ENCODE results near the gene PLXNA2.

Gene PLXNA2

DNA sequence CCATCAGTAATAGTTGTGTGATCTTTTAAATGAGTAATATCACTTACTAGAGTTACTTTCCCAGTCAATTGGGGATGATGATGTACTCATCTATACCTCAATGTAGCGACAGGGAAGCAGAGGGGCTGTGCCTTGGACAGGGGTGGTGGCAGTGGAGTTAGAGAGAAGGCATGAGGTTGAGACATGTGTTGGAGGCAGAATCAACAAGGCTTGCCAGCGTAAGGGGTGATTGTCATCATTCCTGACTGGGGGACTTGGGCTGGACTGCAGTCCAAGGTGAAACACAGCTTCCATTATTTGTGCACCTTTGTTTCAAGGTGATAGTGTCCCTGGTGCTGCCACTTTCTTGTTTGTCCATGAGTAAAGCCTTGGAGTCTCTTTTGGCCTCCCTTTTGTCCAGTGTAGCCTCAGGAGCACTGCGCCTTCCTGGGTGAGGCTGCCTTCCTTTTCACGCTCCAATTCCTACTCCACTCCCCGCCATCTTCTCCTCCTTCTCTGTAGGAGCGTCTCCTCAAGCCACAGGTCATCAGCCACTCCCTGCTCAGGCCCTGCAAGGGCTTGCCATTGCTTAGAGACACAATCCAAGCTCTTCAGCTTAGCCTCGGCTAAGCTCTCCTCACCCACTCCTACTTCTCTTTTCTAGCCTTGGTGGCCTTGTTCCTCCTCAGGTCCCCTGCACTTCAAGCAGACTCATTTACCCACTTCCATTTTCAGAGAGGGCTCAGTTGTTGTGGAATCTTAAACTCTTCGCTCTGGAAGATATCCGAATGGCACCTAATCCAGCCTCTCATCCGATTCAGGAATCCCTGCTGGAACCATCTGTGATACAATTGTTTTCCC is 255.6 kb downstream of the PLXNA2 start (continued):
- TF ChIP-seq TSHZ2 (CRISPR knock-in tag; IDR thresholded peaks at IDR 0.05) = no peak
- no peak for TF ChIP-seq ZFP3 (CRISPR knock-in tag; IDR thresholded peaks at IDR 0.05)

DNA sequence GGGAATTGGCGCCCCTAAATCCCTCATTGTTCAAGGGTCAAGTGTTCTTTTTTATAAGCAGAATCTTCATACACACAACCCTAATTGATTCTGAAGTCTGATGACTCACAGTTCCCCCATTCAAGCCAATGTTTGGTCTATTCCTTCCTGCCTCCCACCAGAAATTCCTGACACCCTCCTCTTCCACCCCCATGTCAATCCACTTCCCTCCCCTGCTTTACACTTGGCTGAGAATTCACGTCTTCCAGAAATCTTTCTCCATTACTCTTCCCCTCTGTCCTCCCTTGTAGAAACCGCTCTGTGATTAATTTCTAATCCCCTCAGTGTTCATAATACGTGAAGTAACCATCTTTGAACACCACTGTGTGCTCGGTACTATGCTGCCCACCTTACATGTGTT is 257.0 kb downstream of the PLXNA2 start:
- TF ChIP-seq TOX (CRISPR knock-in tag; IDR thresholded peaks at IDR 0.05; ENCODE audit: borderline replicate concordance) (no peak), ZFP30 (CRISPR knock-in tag; IDR thresholded peaks at IDR 0.05) (no peak), TSHZ2 (CRISPR knock-in tag; IDR thresholded peaks at IDR 0.05) (no peak), ZNF565 (CRISPR knock-in tag; conservative IDR thresholded peaks at IDR 0.05; ENCODE audit: low read depth) (no peak), CSDC2 (CRISPR knock-in tag; IDR thresholded peaks at IDR 0.05) (no peak), ARNTL (CRISPR knock-in tag; IDR thresholded peaks at IDR 0.05; ENCODE audit: borderline replicate concordance, low read depth) (no peak), RARB (CRISPR knock-in tag; IDR thresholded peaks at IDR 0.05) (no peak), PPARA (CRISPR knock-in tag; IDR thresholded peaks at IDR 0.05; ENCODE audit: borderline replicate concordance) (no peak), OSR1 (CRISPR knock-in tag; IDR thresholded peaks at IDR 0.05) (no peak), BACH2 (CRISPR knock-in tag; IDR thresholded peaks at IDR 0.05; ENCODE audit: borderline replicate concordance) (no peak), CSRNP3 (CRISPR knock-in tag; IDR thresholded peaks at IDR 0.05) (no peak), ZNF70 (CRISPR knock-in tag; IDR thresholded peaks at IDR 0.05) (no peak), ZC3H10 (CRISPR knock-in tag; IDR thresholded peaks at IDR 0.05) (no peak), GLIS3 (CRISPR knock-in tag; IDR thresholded peaks at IDR 0.05) (no peak)
- TF ChIP-seq, protein P1, sequence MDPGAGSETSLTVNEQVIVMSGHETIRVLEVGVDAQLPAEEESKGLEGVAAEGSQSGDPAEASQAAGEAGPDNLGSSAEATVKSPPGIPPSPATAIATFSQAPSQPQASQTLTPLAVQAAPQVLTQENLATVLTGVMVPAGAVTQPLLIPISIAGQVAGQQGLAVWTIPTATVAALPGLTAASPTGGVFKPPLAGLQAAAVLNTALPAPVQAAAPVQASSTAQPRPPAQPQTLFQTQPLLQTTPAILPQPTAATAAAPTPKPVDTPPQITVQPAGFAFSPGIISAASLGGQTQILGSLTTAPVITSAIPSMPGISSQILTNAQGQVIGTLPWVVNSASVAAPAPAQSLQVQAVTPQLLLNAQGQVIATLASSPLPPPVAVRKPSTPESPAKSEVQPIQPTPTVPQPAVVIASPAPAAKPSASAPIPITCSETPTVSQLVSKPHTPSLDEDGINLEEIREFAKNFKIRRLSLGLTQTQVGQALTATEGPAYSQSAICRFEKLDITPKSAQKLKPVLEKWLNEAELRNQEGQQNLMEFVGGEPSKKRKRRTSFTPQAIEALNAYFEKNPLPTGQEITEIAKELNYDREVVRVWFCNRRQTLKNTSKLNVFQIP (CRISPR knock-in tag; IDR thresholded peaks at IDR 0.05; ENCODE audit: borderline replicate concordance, low read depth) = no peak
- ATAC-seq = peak; percentile 46

- no peak for ATAC-seq
- TF ChIP-seq ZC3H10 (CRISPR knock-in tag; IDR thresholded peaks at IDR 0.05) (no peak), TCF4 (CRISPR knock-in tag; IDR thresholded peaks at IDR 0.05; ENCODE audit: borderline replicate concordance) (no peak), GLIS3 (CRISPR knock-in tag; IDR thresholded peaks at IDR 0.05) (no peak), PPARA (CRISPR knock-in tag; IDR thresholded peaks at IDR 0.05; ENCODE audit: borderline replicate concordance) (no peak), RARB (CRISPR knock-in tag; IDR thresholded peaks at IDR 0.05) (no peak), TOX (CRISPR knock-in tag; IDR thresholded peaks at IDR 0.05; ENCODE audit: borderline replicate concordance) (no peak), ISL1 (CRISPR knock-in tag; IDR thresholded peaks at IDR 0.05) (no peak), BACH2 (CRISPR knock-in tag; IDR thresholded peaks at IDR 0.05; ENCODE audit: borderline replicate concordance) (no peak), CSDC2 (CRISPR knock-in tag; IDR thresholded peaks at IDR 0.05) (no peak), ZFP3 (CRISPR knock-in tag; IDR thresholded peaks at IDR 0.05) (no peak), ESRRG (CRISPR knock-in tag; IDR thresholded peaks at IDR 0.05) (no peak), ZNF8 (CRISPR knock-in tag; IDR thresholded peaks at IDR 0.05) (no peak), TSHZ2 (CRISPR knock-in tag; IDR thresholded peaks at IDR 0.05) (no peak), ARNTL (CRISPR knock-in tag; IDR thresholded peaks at IDR 0.05; ENCODE audit: borderline replicate concordance, low read depth) (no peak), ZNF565 (CRISPR knock-in tag; conservative IDR thresholded peaks at IDR 0.05; ENCODE audit: low read depth) (no peak), ZNF70 (CRISPR knock-in tag; IDR thresholded peaks at IDR 0.05) (no peak), CSRNP3 (CRISPR knock-in tag; IDR thresholded peaks at IDR 0.05) (no peak)
- TF ChIP-seq, protein P2, sequence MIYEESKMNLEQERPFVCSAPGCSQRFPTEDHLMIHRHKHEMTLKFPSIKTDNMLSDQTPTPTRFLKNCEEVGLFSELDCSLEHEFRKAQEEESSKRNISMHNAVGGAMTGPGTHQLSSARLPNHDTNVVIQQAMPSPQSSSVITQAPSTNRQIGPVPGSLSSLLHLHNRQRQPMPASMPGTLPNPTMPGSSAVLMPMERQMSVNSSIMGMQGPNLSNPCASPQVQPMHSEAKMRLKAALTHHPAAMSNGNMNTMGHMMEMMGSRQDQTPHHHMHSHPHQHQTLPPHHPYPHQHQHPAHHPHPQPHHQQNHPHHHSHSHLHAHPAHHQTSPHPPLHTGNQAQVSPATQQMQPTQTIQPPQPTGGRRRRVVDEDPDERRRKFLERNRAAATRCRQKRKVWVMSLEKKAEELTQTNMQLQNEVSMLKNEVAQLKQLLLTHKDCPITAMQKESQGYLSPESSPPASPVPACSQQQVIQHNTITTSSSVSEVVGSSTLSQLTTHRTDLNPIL (CRISPR knock-in tag; IDR thresholded peaks at IDR 0.05; ENCODE audit: low read depth) = no peak
These were observed 258.2 kb downstream of the PLXNA2 start for GRCh38 chr1:207985996-207986395.
